ENCODE measurements around the gene DAP.

DAP gene

GRCh38 chr5:10708189-10708944, 52.7 kb downstream of the DAP start:
- DNase-seq: no peak

GRCh38 chr5:10707198-10708142, 53.6 kb downstream of the DAP start:
- no peak for DNase-seq

GRCh38 chr5:10706326-10706725, 54.7 kb downstream of the DAP start:
- DNase-seq: no peak

GRCh38 chr5:10705747-10706146, 55.3 kb downstream of the DAP start:
- DNase-seq: no peak

GRCh38 chr5:10704949-10705621, 55.9 kb downstream of the DAP start:
- DNase-seq: no peak

GRCh38 chr5:10703676-10704075, 57.4 kb downstream of the DAP start:
- DNase-seq: no peak

- DNase-seq: no peak
These were observed 58.0 kb downstream of the DAP start for GRCh38 chr5:10702911-10703491.

GRCh38 chr5:10702040-10702629, 58.9 kb downstream of the DAP start:
- DNase-seq: no peak

- DNase-seq: peak; percentile 50
These were observed 59.4 kb downstream of the DAP start for GRCh38 chr5:10701567-10702039.

- DNase-seq: no peak
These were observed 60.5 kb downstream of the DAP start for GRCh38 chr5:10700516-10700915.

GRCh38 chr5:10699987-10700386, 61.0 kb downstream of the DAP start:
- no peak for DNase-seq

GRCh38 chr5:10699281-10699874, 61.7 kb downstream of the DAP start:
- no peak for DNase-seq

GRCh38 chr5:10695759-10696543, 65.1 kb downstream of the DAP start:
- no peak for DNase-seq

GRCh38 chr5:10695055-10695649, 65.9 kb downstream of the DAP start:
- DNase-seq: peak; percentile 28

GRCh38 chr5:10691826-10692785, 68.9 kb downstream of the DAP start:
- DNase-seq: no peak

- DNase-seq: no peak
These were observed 70.3 kb downstream of the DAP start for GRCh38 chr5:10690460-10691440.

- peak; percentile 60 for DNase-seq
These were observed 71.5 kb downstream of the DAP start for GRCh38 chr5:10689391-10690081.

Measured in activated CD4-positive, alpha-beta T cell treated with anti-CD3 and anti-CD28 coated beads for 48 hours (primary cell).